HepG2 (cell line): ENCODE results near the gene METRNL. TPM values are rescaled to one million over a fixed set of nuclear protein-coding genes. Genes with fewer than 3 reads are reported as not detected.
A peak's percentile ranks its signal among the peaks of the same experiment; 100 is the strongest.

Experiments used
- ATAC-seq: fragments of 200-7000 bp; cut with Tn5 transposase; 3 replicates; pipeline ENCODE4 v1.9.1; 2020; ENCODE audit warnings: mild to moderate bottlenecking, moderate library complexity
- BruUV-seq: library from RNA; stranded (reverse); fragments of 400-500 nt; replicated peaks from 2 replicates; lab custom pipeline; 2021; lab: Mats Ljungman, UMichigan
- CTCF ChIA-PET: fragments of 300-600 bp; formaldehyde crosslinking; extraction: SDS; loops from one replicate; lab custom pipeline; 2021; ENCODE audit warnings: low total read pairs, inconsistent platforms, low intra/inter-chr PET ratio; lab: Yijun Ruan, JAX
- POLR2A ChIA-PET: fragments of 350-600 bp; sonication (Branson Sonifier 250); formaldehyde crosslinking; loops from one replicate; lab custom pipeline; 2020; ENCODE audit warnings: antibody characterized with exemption, inconsistent platforms; lab: Yijun Ruan, JAX
- DNase-seq: peaks from one replicate; pipeline ENCODE4 v3.0.0-alpha.2; 2015; ENCODE audit warnings: low spot score
- FAIRE-seq: peaks from 3 replicates; lab custom pipeline; 2011; peaks lifted over from hg19 to GRCh38; lab: Jason Lieb, UNC
- H2AFZ ChIP-seq: one replicate; pipeline ENCODE4 v1.6.1; 2011; ENCODE audit warnings: low read length, inconsistent platforms
- H3K27ac ChIP-seq: fragments of 300-600 bp; 3 replicates; pipeline ENCODE4 v1.8.0; 2011; ENCODE audit warnings: mixed run types, mild to moderate bottlenecking, mixed read lengths, low read length, inconsistent platforms; ENCODE audit not compliant: insufficient read depth; ENCODE audit errors: extremely low read length
- H3K27me3 ChIP-seq, 2 experiments: fragments of 200-600 bp in 1 of 2; 2 replicates in 1 of 2; 3 replicates in 1 of 2; pipeline versions ENCODE4 v1.6.0 to v1.8.0; 2011; ENCODE audit warnings: low read length in 2 of 2, mild to moderate bottlenecking in 2 of 2, moderate library complexity in 2 of 2, inconsistent platforms in 1 of 2; ENCODE audit not compliant: insufficient read depth in 2 of 2, control insufficient read depth in 1 of 2
- H3K36me3 ChIP-seq, 2 experiments: fragments of 200-600 bp in 1 of 2; replicated peaks in 1 of 2; 2 replicates in 1 of 2; 3 replicates in 1 of 2; pipeline versions ENCODE4 v1.5.1 to v1.8.0; 2011; ENCODE audit warnings: low read length in 2 of 2, inconsistent platforms in 1 of 2; ENCODE audit not compliant: insufficient read depth in 2 of 2, control insufficient read depth in 1 of 2
- H3K4me1 ChIP-seq: 2 replicates; pipeline ENCODE4 v1.5.1; 2012; ENCODE audit warnings: low read length, inconsistent platforms; ENCODE audit not compliant: insufficient read depth
- H3K4me2 ChIP-seq: 2 replicates; pipeline ENCODE4 v1.6.0; 2011; ENCODE audit warnings: low read depth, low read length, inconsistent platforms
- H3K4me3 ChIP-seq, 3 experiments: fragments of 200-600 bp in 1 of 3; sonication (generic), shearing (Covaris generic) in 1 of 3; replicated peaks in 1 of 3; 2 replicates each; pipeline ENCODE4 v1.5.1; 2011 to 2016; ENCODE audit warnings: low read length in 3 of 3, inconsistent platforms in 2 of 3, low read depth in 2 of 3, mild to moderate bottlenecking in 2 of 3, control low read depth in 1 of 3, mixed read lengths in 1 of 3; ENCODE audit not compliant: insufficient read depth in 1 of 3
- H3K79me2 ChIP-seq: one replicate; pipeline ENCODE4 v1.6.1; 2011; ENCODE audit warnings: low read length, inconsistent platforms; ENCODE audit not compliant: insufficient read depth
- H3K9ac ChIP-seq: 2 replicates; pipeline ENCODE4 v1.6.0; 2011; ENCODE audit warnings: mild to moderate bottlenecking, low read depth, low read length, inconsistent platforms; ENCODE audit not compliant: insufficient read depth
- H3K9me3 ChIP-seq: 2 replicates; pipeline ENCODE4 v1.5.1; 2012; ENCODE audit warnings: mild to moderate bottlenecking, low read length
- H4K20me1 ChIP-seq: 2 replicates; pipeline ENCODE4 v1.6.0; 2011; ENCODE audit warnings: inconsistent platforms, mild to moderate bottlenecking, low read length, moderate library complexity; ENCODE audit not compliant: insufficient read depth
- CREB1 ChIP-seq, 2 experiments: fragments of 450-650 bp in 1 of 2; IDR thresholded peaks; 2 replicates each; pipeline ENCODE4 v1.6.1; 2016 to 2017; ENCODE audit warnings: control low read depth in 1 of 2, mild to moderate bottlenecking in 1 of 2, missing compliant biosample characterization in 1 of 2, missing genetic modification characterization in 1 of 2
- FOXJ3 ChIP-seq: sonication (generic); formaldehyde crosslinking; IDR thresholded peaks from 2 replicates; pipeline ENCODE4 v1.4.0; 2020; ENCODE audit warnings: missing genetic modification reagents, mild to moderate bottlenecking, borderline replicate concordance
- GFI1 ChIP-seq: sonication (generic); formaldehyde crosslinking; IDR thresholded peaks from 2 replicates; pipeline ENCODE4 v1.5.0; 2020; ENCODE audit warnings: missing genetic modification reagents, mild to moderate bottlenecking, borderline replicate concordance
- IKZF1 ChIP-seq: fragments of 450-650 bp; IDR thresholded peaks from 2 replicates; pipeline ENCODE4 v1.7.1; 2016
- KMT2B ChIP-seq: IDR thresholded peaks from 2 replicates; pipeline ENCODE4 v1.6.1; 2016; ENCODE audit warnings: missing genetic modification reagents, missing compliant biosample characterization
- MTF2 ChIP-seq: sonication (generic); formaldehyde crosslinking; IDR thresholded peaks from 2 replicates; pipeline ENCODE4 v1.5.0; 2020; ENCODE audit warnings: missing genetic modification reagents, borderline replicate concordance
- PRMT3 ChIP-seq: sonication (generic); formaldehyde crosslinking; IDR thresholded peaks from 2 replicates; pipeline ENCODE4 v1.8.1; 2022; ENCODE audit warnings: low read depth, mild to moderate bottlenecking, moderate library complexity, missing genetic modification reagents, borderline replicate concordance
- TGIF2 ChIP-seq: IDR thresholded peaks from 2 replicates; pipeline ENCODE4 v1.6.1; 2016; ENCODE audit warnings: control low read depth, missing compliant biosample characterization
- ZC3H13 ChIP-seq: sonication (generic); formaldehyde crosslinking; IDR thresholded peaks from 2 replicates; pipeline ENCODE4 v1.8.1; 2023; ENCODE audit warnings: mild to moderate bottlenecking, missing genetic modification reagents, moderate library complexity
- ZNF530 ChIP-seq: sonication (generic); formaldehyde crosslinking; IDR thresholded peaks from 2 replicates; pipeline ENCODE4 v1.5.0; 2020; ENCODE audit warnings: low read depth, mild to moderate bottlenecking, missing genetic modification reagents
- ZNF766 ChIP-seq: sonication (generic); formaldehyde crosslinking; IDR thresholded peaks from 2 replicates; pipeline ENCODE4 v1.5.0; 2020; ENCODE audit warnings: missing genetic modification reagents, borderline replicate concordance
- WGBS: methylation state at CpG from one replicate; pipeline ENCODE4 v1.1.6; 2017; ENCODE audit warnings: low lambda C conversion rate; 5-methylcytosine and 5-hydroxymethylcytosine counted together
- in situ Hi-C: cut with HindIII; loops from 2 replicates; pipeline ENCODE4 v1.10.0; 2017; ENCODE audit warnings: low pct_unique_long_range_greater_than_20kb; ENCODE audit not compliant: extremely low pct_ligation_motif_present
- intact Hi-C: fragments of 100-400 bp; cut with micrococcal nuclease; formaldehyde crosslinking; loops from one replicate; pipeline ENCODE4 v1.10.0; 2022; ENCODE audit not compliant: unreplicated experiment
- polyA plus RNA-seq, 8 experiments: library from polyadenylated mRNA; depleted of rRNA in 3 of 8; stranded (reverse) in 7 of 8; unstranded in 1 of 8; fragments of >200 nt; fragmentation: Illumina TruSeq in 4 of 8; extraction: Trizol in 4 of 8; gene quantifications; 2 replicates each; pipeline versions ENCODE4 v1.2.1 to v1.2.3, GENCODE V29; 2011 to 2016; ENCODE audit warnings: low read depth in 4 of 8, missing spikeins in 1 of 8, mixed read lengths in 1 of 8; ENCODE audit not compliant: insufficient read depth in 1 of 8
- total RNA-seq, 5 experiments: library from RNA; depleted of rRNA; stranded (reverse); fragments of >200 nt; fragmentation: Illumina TruSeq; extraction: Trizol; gene quantifications; 2 replicates each; pipeline ENCODE4 v1.2.3, GENCODE V29; 2016; ENCODE audit warnings: low read depth in 1 of 5
- TF ChIP-seq, protein P1 (sequence below): sonication (generic); formaldehyde crosslinking; IDR thresholded peaks from 2 replicates; pipeline ENCODE4 v1.5.0; 2020; ENCODE audit warnings: missing genetic modification reagents
- TF ChIP-seq, protein P2 (sequence below): sonication (generic); formaldehyde crosslinking; IDR thresholded peaks from 2 replicates; pipeline ENCODE4 v1.4.0; 2020; ENCODE audit warnings: missing genetic modification reagents

METRNL gene
- total and polyA plus RNA-seq, 2 of the 13 experiments (the other 11 are each of a cell fraction or from before 2014, with no cell fraction given) = 0.66 to 0.84 TPM

DNA sequence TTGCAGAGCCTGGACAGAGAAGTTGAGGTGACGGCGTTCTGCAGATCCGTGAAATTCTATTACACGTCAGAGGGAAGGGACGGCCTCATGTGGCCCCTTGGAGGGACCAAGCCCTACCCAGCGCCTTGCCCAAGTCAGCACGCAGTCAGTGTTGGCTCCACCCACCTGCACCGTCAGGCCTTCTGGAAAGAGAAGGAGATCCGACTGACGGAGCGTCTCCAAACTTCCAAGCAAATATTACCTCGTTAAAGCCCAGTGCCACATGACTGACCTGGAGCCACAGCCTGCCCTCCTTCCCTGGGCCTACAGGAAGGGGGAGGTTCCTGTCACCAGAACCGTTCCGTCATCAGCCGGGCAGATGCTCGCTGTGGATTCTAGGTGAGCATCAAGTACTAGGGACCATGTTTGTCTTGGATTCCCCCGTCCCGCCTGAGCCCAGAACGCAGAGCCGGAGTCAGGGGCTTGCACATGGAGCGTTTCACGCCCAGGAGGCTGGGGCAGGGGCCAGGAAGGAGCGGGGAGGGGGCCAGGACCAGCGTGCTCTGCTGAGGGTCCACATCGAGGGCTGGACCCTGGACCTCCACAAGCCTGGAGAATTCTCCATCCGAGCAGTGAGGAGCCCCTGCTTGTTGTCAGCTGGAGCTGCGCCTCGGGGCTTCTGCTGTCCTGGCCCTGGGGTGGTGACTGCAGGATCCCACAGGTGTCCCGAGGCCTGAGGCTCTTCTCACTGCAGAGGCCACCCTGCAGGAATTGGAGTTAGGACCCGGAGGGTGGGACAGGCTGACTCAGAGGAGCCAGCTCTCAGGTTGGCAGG is 22.6 kb upstream of the METRNL start:
- Histone ChIP-seq H3K4me2 (peak overlapping the region; percentile 47), H3K27ac (no peak overlapping the region)
- intact Hi-C loops = no loop called here

DNA sequence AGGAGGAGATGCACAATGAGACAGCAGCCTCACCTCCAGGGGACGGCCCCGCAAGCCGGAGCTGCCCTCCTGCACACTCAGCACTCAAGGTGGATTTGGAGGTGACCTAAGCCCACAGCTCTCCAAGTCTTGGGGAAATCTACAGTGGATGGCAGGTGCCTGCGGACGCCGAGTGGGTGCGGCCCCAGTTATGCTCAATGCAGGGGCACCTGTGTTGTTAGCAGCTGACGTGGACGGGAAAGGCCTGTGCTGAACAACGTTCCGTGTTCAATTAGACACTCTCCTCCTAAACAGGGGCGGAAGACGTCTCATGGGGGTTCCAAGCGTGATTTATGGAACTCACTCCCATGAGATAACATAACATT is 22.0 kb upstream of the METRNL start:
- in situ Hi-C loops = no loop called here
- Histone ChIP-seq H3K27ac (no peak overlapping the region), H3K9me3 (no peaks in the 10 kb centered on the region), H3K79me2 (no peaks in the 10 kb centered on the region), H3K4me2 (0 out of 2 replicates have a peak overlapping the region, but pooled peaks have one; percentile 4), H4K20me1 (no peaks in the 10 kb centered on the region), H3K27me3 (peaks cover 8 to 77% of the 10 kb centered on the region in 2 experiments; a peak in 4 of 5 replicates), H2AFZ (no peak overlapping the region), H3K9ac (no peak overlapping the region), H3K36me3 (no peaks in the 10 kb centered on the region), H3K4me1 (peaks cover 40% of the 10 kb centered on the region)
- no peak for DNase-seq
- ATAC-seq = peak; percentile 9
- ChIA-PET CTCF (no interaction called here), POLR2A (interaction anchor here (1.2 kb wide), 1 partner anchor 9 kb away, joined by 3 read pairs; no protein-coding TSS in a partner anchor)
- WGBS = 5% methylated on average over 14 of the region's 14 CpGs
- FAIRE-seq = no peak
- BruUV-seq = no TSS peak
- intact Hi-C loops = no loop called here
- no peak for TF ChIP-seq FOXJ3 (CRISPR knock-in tag)
- no peak for TF ChIP-seq IKZF1
- TF ChIP-seq TGIF2 = no peak
- TF ChIP-seq, protein P1, sequence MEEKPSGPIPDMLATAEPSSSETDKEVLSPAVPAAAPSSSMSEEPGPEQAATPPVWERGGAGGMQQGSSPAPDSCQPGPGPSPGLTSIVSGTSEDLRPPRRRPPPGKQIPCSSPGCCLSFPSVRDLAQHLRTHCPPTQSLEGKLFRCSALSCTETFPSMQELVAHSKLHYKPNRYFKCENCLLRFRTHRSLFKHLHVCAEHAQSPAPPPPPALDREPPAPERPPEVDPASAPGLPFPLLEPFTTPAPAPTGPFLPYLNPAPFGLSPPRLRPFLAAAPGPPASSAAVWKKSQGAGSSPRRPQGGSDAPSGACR (CRISPR knock-in tag) = no peak
- no peak for TF ChIP-seq KMT2B (CRISPR knock-in tag)
- no peak for TF ChIP-seq PRMT3
- TF ChIP-seq ZC3H13 (CRISPR knock-in tag) = no peak
- TF ChIP-seq ZNF530 (CRISPR knock-in tag) = no peak
- no peak for TF ChIP-seq ZNF766 (CRISPR knock-in tag)
- TF ChIP-seq, all 625 proteins: peak for 0
- peak overlapping the region in 1 of 3 experiments; percentile 25; a peak in 1 of 6 replicates for H3K4me3 ChIP-seq

More for the DNA sequence above, 22.6 kb upstream of the METRNL start:
- no TSS peak for BruUV-seq
- POLR2A ChIA-PET = interaction anchor here (1.2 kb wide), 1 partner anchor 8 kb away, joined by 3 read pairs; no protein-coding TSS in a partner anchor
- CTCF ChIA-PET = no interaction called here
- no peaks in the 10 kb centered on the region for H4K20me1 ChIP-seq
- no peaks in the 10 kb centered on the region for H3K9me3 ChIP-seq
- no peak overlapping the region for H2AFZ ChIP-seq
- no peaks in the 10 kb centered on the region for H3K36me3 ChIP-seq
- ATAC-seq (peak; percentile 28; the same call in 2 of the 3 replicates), FAIRE-seq (no peak), DNase-seq (no peak)
- H3K4me1 ChIP-seq = peaks cover 44% of the 10 kb centered on the region
- no peaks in the 10 kb centered on the region for H3K79me2 ChIP-seq
- TF ChIP-seq CREB1 (IDR thresholded peaks at IDR 0.05) (0 out of 2 replicates have a peak, but pooled peaks have one; percentile 22), CREB1 (CRISPR knock-in tag; IDR thresholded peaks at IDR 0.05) (no peak), GFI1 (CRISPR knock-in tag) (no peak), MTF2 (CRISPR knock-in tag) (no peak)
- TF ChIP-seq, protein P2, sequence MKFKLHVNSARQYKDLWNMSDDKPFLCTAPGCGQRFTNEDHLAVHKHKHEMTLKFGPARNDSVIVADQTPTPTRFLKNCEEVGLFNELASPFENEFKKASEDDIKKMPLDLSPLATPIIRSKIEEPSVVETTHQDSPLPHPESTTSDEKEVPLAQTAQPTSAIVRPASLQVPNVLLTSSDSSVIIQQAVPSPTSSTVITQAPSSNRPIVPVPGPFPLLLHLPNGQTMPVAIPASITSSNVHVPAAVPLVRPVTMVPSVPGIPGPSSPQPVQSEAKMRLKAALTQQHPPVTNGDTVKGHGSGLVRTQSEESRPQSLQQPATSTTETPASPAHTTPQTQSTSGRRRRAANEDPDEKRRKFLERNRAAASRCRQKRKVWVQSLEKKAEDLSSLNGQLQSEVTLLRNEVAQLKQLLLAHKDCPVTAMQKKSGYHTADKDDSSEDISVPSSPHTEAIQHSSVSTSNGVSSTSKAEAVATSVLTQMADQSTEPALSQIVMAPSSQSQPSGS (CRISPR knock-in tag) = no peak
- peak overlapping the region in 1 of 3 experiments; percentile 25; a peak in 1 of 6 replicates for H3K4me3 ChIP-seq
- peaks cover 8 to 74% of the 10 kb centered on the region in 2 experiments; a peak in 4 of 5 replicates for H3K27me3 ChIP-seq
- in situ Hi-C loops = no loop called here
- no peak overlapping the region for H3K9ac ChIP-seq
- 42% methylated on average over 20 of the region's 30 CpGs for WGBS
